IMR-90 (cell line): ENCODE data around the gene ZNF492. TPM values are rescaled to one million over a fixed set of nuclear protein-coding genes. Genes with fewer than 3 reads are reported as not detected.

Experiments
- ATAC-seq: fragments of 200-7000 bp; cut with Tn5 transposase; 2 replicates; pipeline ENCODE4 v1.9.1; 2020; ENCODE audit warnings: low read depth, mild to moderate bottlenecking, moderate library complexity
- BruUV-seq: library from RNA; stranded (reverse); fragments of 400-500 nt; replicated peaks from 2 replicates; lab custom pipeline; 2021; lab: Mats Ljungman, UMichigan
- CTCF ChIA-PET: fragments of 300-600 bp; formaldehyde crosslinking; extraction: SDS; loops from one replicate; lab custom pipeline; 2021; ENCODE audit warnings: antibody characterized with exemption; lab: Yijun Ruan, JAX
- POLR2A ChIA-PET: fragments of 300-600 bp; sonication (Branson Sonifier 250); formaldehyde crosslinking; loops from one replicate; lab custom pipeline; 2022; ENCODE audit warnings: antibody characterized with exemption; ENCODE audit not compliant: unreplicated experiment; lab: Charles Lee
- DNase-seq: peaks from one replicate; pipeline ENCODE4 v3.0.0; 2013
- H2AFZ ChIP-seq: replicated peaks from 2 replicates; pipeline ENCODE3; 2013; ENCODE audit warnings: low read length, mild to moderate bottlenecking; ENCODE audit not compliant: poor library complexity
- H2AK5ac ChIP-seq: 2 replicates; pipeline ENCODE4 v1.6.1; 2013; ENCODE audit warnings: low read depth, low read length, inconsistent platforms
- H2AK9ac ChIP-seq: replicated peaks from 2 replicates; pipeline ENCODE3; 2013; ENCODE audit warnings: mild to moderate bottlenecking, low read depth, low read length, moderate library complexity; ENCODE audit not compliant: poor library complexity
- H2BK120ac ChIP-seq: 2 replicates; pipeline ENCODE4 v1.6.1; 2013; ENCODE audit warnings: low read depth, low read length, inconsistent platforms
- H2BK15ac ChIP-seq: 3 replicates; pipeline ENCODE4 v1.6.1; 2013; ENCODE audit warnings: low read depth, low read length, inconsistent platforms
- H2BK20ac ChIP-seq: 2 replicates; pipeline ENCODE4 v1.6.1; 2013; ENCODE audit warnings: low read depth, mild to moderate bottlenecking, inconsistent platforms, low read length, moderate library complexity
- H2BK5ac ChIP-seq: 2 replicates; pipeline ENCODE4 v1.6.1; 2013; ENCODE audit warnings: mild to moderate bottlenecking, low read depth, low read length, inconsistent platforms; ENCODE audit not compliant: poor library complexity, severe bottlenecking
- H3K14ac ChIP-seq: replicated peaks from 2 replicates; pipeline ENCODE4 v1.6.1; 2013; ENCODE audit warnings: low read depth, low read length, inconsistent platforms
- H3K18ac ChIP-seq: 2 replicates; pipeline ENCODE4 v1.6.1; 2013; ENCODE audit warnings: low read depth, low read length, control low read depth
- H3K23ac ChIP-seq: 2 replicates; pipeline ENCODE4 v1.6.1; 2013; ENCODE audit warnings: low read depth, low read length, inconsistent platforms
- H3K27ac ChIP-seq: 2 replicates; pipeline ENCODE4 v1.5.1; 2013; ENCODE audit warnings: mild to moderate bottlenecking, control low read depth, low read length; ENCODE audit not compliant: insufficient read depth
- H3K27me3 ChIP-seq: 2 replicates; pipeline ENCODE4 v1.6.1; 2013; ENCODE audit warnings: low read length; ENCODE audit not compliant: control insufficient read depth, insufficient read depth
- H3K36me3 ChIP-seq: 2 replicates; pipeline ENCODE4 v1.6.1; 2013; ENCODE audit warnings: low read length, mixed read lengths; ENCODE audit not compliant: control insufficient read depth, insufficient read depth
- H3K4ac ChIP-seq: 2 replicates; pipeline ENCODE4 v1.6.1; 2013; ENCODE audit warnings: low read depth, low read length, inconsistent platforms
- H3K4me1 ChIP-seq: 2 replicates; pipeline ENCODE4 v1.6.1; 2013; ENCODE audit warnings: low read length, mixed read lengths; ENCODE audit not compliant: control insufficient read depth, insufficient read depth
- H3K4me2 ChIP-seq: 2 replicates; pipeline ENCODE4 v1.6.1; 2013; ENCODE audit warnings: low read depth, mild to moderate bottlenecking, control low read depth, low read length, moderate library complexity
- H3K4me3 ChIP-seq: 2 replicates; pipeline ENCODE4 v1.5.1; 2013; ENCODE audit warnings: low read depth, mild to moderate bottlenecking, control low read depth, low read length, moderate library complexity; ENCODE audit not compliant: insufficient read depth
- H3K56ac ChIP-seq: 2 replicates; pipeline ENCODE4 v1.6.1; 2013; ENCODE audit warnings: low read length, inconsistent platforms; ENCODE audit not compliant: insufficient read depth; ENCODE audit errors: extremely low read depth
- H3K79me1 ChIP-seq, 2 experiments: 2 replicates each; pipeline ENCODE4 v1.6.1; 2013; ENCODE audit warnings: low read length in 2 of 2, inconsistent platforms in 1 of 2, low read depth in 1 of 2
- H3K9ac ChIP-seq: 2 replicates; pipeline ENCODE4 v1.6.1; 2013; ENCODE audit warnings: low read depth, low read length, control low read depth
- H3K9me1 ChIP-seq: 2 replicates; pipeline ENCODE4 v1.6.1; 2013; ENCODE audit warnings: low read length, inconsistent platforms; ENCODE audit not compliant: insufficient read depth
- H3K9me3 ChIP-seq: 2 replicates; pipeline ENCODE4 v1.6.1; 2013; ENCODE audit warnings: low read length; ENCODE audit not compliant: control insufficient read depth, insufficient read depth
- H4K20me1 ChIP-seq: 2 replicates; pipeline ENCODE4 v1.6.1; 2013; ENCODE audit warnings: low read length, inconsistent platforms; ENCODE audit not compliant: insufficient read depth
- H4K5ac ChIP-seq: 2 replicates; pipeline ENCODE4 v1.6.1; 2013; ENCODE audit warnings: mild to moderate bottlenecking, low read depth, low read length, control low read depth
- H4K8ac ChIP-seq, 2 experiments: 2 replicates each; pipeline ENCODE4 v1.6.1; 2013; ENCODE audit warnings: low read depth in 2 of 2, low read length in 2 of 2, control low read depth in 1 of 2, inconsistent platforms in 1 of 2
- H4K91ac ChIP-seq: 2 replicates; pipeline ENCODE4 v1.6.1; 2013; ENCODE audit warnings: low read depth, low read length, inconsistent platforms; ENCODE audit not compliant: insufficient read depth
- BHLHE40 ChIP-seq: fragments of 150-350 bp; IDR thresholded peaks from 2 replicates; pipeline ENCODE4 v1.6.1; 2016; ENCODE audit warnings: mild to moderate bottlenecking, low read depth, low read length
- CEBPB ChIP-seq: IDR thresholded peaks from 2 replicates; pipeline ENCODE4 v1.6.1; 2012; ENCODE audit warnings: low read depth, low read length, improper control_type of control experiment
- FOS ChIP-seq: fragments of 150-350 bp; IDR thresholded peaks from 2 replicates; pipeline ENCODE4 v1.6.1; 2016; ENCODE audit warnings: low read depth, low read length
- MAFK ChIP-seq: IDR thresholded peaks from 2 replicates; pipeline ENCODE4 v1.6.1; 2012; ENCODE audit warnings: low read depth, low read length, improper control_type of control experiment
- MAZ ChIP-seq: IDR thresholded peaks from 2 replicates; pipeline ENCODE4 v1.6.1; 2012; ENCODE audit warnings: low read depth, mild to moderate bottlenecking, low read length, improper control_type of control experiment, moderate library complexity, borderline replicate concordance
- MXI1 ChIP-seq: IDR thresholded peaks from 2 replicates; pipeline ENCODE4 v1.6.1; 2012; ENCODE audit warnings: low read depth, mild to moderate bottlenecking, low read length, moderate library complexity, borderline replicate concordance
- RAD21 ChIP-seq: IDR thresholded peaks from 2 replicates; pipeline ENCODE4 v1.6.1; 2012; ENCODE audit warnings: low read length, improper control_type of control experiment
- RCOR1 ChIP-seq: IDR thresholded peaks from 2 replicates; pipeline ENCODE4 v1.6.1; 2012; ENCODE audit warnings: mild to moderate bottlenecking, low read length, improper control_type of control experiment; ENCODE audit not compliant: insufficient replicate concordance
- RFX5 ChIP-seq: IDR thresholded peaks from 2 replicates; pipeline ENCODE4 v1.8.0; 2012; ENCODE audit warnings: low read depth, mild to moderate bottlenecking, low read length, moderate library complexity
- SMC3 ChIP-seq: fragments of 150-350 bp; IDR thresholded peaks from 2 replicates; pipeline ENCODE4 v1.6.1; 2016; ENCODE audit warnings: low read depth, mild to moderate bottlenecking, antibody characterized with exemption, low read length, moderate library complexity
- WGBS, 2 experiments: methylation state at CpG; one replicate each; pipeline versions ENCODE4 v1.1.5 to v1.1.7; 2013; ENCODE audit warnings: missing lambda C conversion rate in 2 of 2; ENCODE audit not compliant: insufficient read length in 1 of 2; ENCODE audit errors: extremely low coverage in 2 of 2; 5-methylcytosine and 5-hydroxymethylcytosine counted together
- dilution Hi-C: fragments of 300-500 bp; cut with HindIII; formaldehyde crosslinking; loops from one replicate; pipeline ENCODE4 v1.14.3; 2018; ENCODE audit warnings: low sequenced_read_pairs; ENCODE audit not compliant: unreplicated experiment
- in situ Hi-C: fragments of 300-500 bp; cut with MboI; formaldehyde crosslinking; loops from 3 replicates; pipeline ENCODE4 v1.14.3; 2019; ENCODE audit warnings: low sequenced_read_pairs, inconsistent platforms, mixed read lengths
- intact Hi-C: fragments of 100-400 bp; cut with micrococcal nuclease; formaldehyde crosslinking; loops from 2 replicates; pipeline ENCODE4 v1.10.0; 2022
- polyA plus RNA-seq, 3 experiments: library from polyadenylated mRNA; depleted of rRNA; stranded (reverse); fragments of >200 nt; gene quantifications; 2 replicates each; pipeline ENCODE4 v1.2.3, GENCODE V29; 2012; ENCODE audit warnings: low replicate concordance in 1 of 3
- total RNA-seq: library from RNA; depleted of rRNA; stranded (reverse); fragments of >200 nt; gene quantifications from 2 replicates; pipeline ENCODE4 v1.2.3, GENCODE V29; 2012
- TF ChIP-seq, protein P1 (sequence below): fragments of 150-350 bp; IDR thresholded peaks from 2 replicates; pipeline ENCODE4 v1.6.1; 2017; ENCODE audit warnings: mild to moderate bottlenecking, antibody characterized with exemption, low read length, low read depth
- TF ChIP-seq, protein P2 (sequence below): fragments of 150-350 bp; IDR thresholded peaks from 2 replicates; pipeline ENCODE4 v1.6.1; 2016; ENCODE audit warnings: low read depth, mild to moderate bottlenecking, low read length, moderate library complexity, borderline replicate concordance

The ZNF492 gene
- total and polyA plus RNA-seq, 2 of the 4 experiments (the other 2 are of a cell fraction), result 0.19 to 1.3 TPM

DNA sequence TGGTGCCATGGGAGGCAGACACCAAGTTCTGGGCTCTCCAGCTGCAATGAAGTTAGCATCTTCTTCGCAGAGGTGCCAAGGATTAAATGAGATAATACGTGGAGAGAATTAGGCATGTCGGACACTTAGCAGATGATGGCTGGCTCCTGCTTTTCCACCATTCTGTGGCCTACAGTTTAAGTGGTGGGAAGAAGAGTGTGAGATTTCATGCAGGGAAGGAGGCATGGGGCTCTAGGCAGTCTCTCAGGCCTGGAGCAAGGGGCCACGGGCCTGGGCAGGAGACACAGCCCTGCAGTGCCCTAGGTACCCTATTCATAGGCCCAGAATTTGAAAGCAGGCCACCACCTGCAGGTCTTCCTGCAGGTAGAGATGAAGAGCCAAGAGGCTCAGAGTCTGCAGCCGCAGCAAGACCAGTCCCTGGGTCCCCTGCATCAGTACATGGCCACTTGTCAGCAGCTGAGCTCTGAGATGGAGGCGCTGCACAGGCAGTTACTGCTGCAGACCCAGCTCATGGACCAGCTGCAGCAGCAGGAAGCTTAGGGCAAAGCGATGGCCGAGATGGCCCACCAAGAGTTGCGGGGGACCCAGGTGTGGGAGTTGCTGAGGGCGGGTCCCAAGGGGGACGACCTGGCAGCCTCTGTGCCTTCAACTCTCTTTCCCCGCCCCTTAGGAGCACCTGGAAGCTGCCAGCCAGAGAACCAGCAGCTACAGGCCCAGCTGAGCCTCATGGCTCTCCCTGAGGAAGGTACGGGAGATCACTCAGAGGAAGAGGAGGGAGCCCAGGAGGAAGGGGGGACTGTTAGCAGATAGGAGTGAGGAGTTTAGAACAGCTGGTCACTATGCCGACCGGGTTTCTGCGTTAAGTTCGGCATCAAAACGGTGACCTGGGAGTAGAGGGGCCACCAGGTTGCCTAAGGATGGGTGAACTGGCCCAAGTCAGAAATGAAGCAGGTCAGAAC, 33.2 kb upstream of the ZNF492 start (continued):
- TF ChIP-seq MAZ, result no peak

DNA sequence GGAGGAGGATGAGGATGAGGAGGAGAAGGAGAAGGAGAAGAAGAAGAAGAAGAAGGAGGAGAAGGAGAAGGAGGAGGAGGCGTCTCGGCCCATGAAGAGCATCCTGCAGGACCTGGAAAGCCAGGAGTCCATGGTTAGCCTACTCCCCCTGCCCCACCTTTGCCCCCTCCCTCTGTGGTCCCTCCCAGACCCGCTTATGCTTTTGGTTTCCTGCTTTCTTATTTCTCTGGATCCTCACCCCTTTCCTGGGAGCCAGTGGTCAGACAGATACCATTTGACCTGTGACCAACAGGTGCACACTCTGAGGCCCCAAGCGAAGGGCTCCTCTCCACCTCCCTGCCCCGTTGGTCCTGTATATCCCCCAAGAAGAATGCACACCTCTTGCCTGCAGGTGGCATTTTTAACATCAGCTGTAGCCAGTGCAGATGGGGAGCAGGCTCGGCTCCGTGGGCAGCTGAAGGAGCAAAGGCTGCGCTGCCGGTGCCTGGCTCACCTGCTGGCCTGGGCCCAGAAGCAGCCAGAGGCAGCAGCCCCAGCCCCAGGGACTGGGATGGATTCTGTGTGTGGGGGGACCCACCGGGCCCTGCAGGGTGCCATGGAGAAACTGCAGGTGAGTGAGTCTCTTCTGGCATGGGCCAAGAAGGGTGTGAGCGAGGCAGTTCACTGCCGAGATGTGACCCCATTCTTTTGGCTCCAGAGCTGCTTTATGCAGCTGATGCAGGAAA, 32.1 kb upstream of the ZNF492 start:
- Histone ChIP-seq H3K4me1 (no peaks in the 10 kb centered on the region), H2BK5ac (no peak overlapping the region), H4K5ac (no peak overlapping the region), H2BK120ac (no peak overlapping the region), H3K79me1 (no peaks in the 10 kb centered on the region), H3K56ac (no peak overlapping the region), H2AK5ac (no peak overlapping the region), H3K9me1 (no peaks in the 10 kb centered on the region), H3K9me3 (peaks cover 64% of the 10 kb centered on the region), H4K8ac (no peak overlapping the region), H3K27me3 (no peaks in the 10 kb centered on the region), H3K4me2 (no peak overlapping the region), H2BK15ac (no peak overlapping the region), H3K9ac (no peak overlapping the region), H3K23ac (no peak overlapping the region), H3K4ac (no peak overlapping the region), H2AFZ (no peak overlapping the region), H4K91ac (no peak overlapping the region), H3K18ac (no peak overlapping the region), H4K20me1 (no peaks in the 10 kb centered on the region), H3K4me3 (no peak overlapping the region), H2AK9ac (no peak overlapping the region), H3K14ac (no peak overlapping the region), H3K36me3 (no peaks in the 10 kb centered on the region), H2BK20ac (no peak overlapping the region), H3K27ac (no peak overlapping the region)
- ChIA-PET CTCF (no interaction called here), POLR2A (no interaction called here)
- ATAC-seq, result no peak
- in situ Hi-C loops (no loop called here), dilution Hi-C loops (no loop called here), intact Hi-C loops (no loop called here)
- no peak for DNase-seq
- no TSS peak for BruUV-seq
- 70% methylated on average over 2 of the region's 12 CpGs; no CpG with 5 or more reads in 1 of the 2 experiments for WGBS, 2 experiments
- TF ChIP-seq RCOR1 (no peak), FOS (no peak), BHLHE40 (no peak), RAD21 (no peak), CEBPB (no peak), RFX5 (no peak), MAFK (no peak), MXI1 (no peak), SMC3 (no peak), MAZ (no peak)
- TF ChIP-seq, protein P1, sequence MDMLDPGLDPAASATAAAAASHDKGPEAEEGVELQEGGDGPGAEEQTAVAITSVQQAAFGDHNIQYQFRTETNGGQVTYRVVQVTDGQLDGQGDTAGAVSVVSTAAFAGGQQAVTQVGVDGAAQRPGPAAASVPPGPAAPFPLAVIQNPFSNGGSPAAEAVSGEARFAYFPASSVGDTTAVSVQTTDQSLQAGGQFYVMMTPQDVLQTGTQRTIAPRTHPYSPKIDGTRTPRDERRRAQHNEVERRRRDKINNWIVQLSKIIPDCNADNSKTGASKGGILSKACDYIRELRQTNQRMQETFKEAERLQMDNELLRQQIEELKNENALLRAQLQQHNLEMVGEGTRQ, result no peak
- TF ChIP-seq, protein P2, sequence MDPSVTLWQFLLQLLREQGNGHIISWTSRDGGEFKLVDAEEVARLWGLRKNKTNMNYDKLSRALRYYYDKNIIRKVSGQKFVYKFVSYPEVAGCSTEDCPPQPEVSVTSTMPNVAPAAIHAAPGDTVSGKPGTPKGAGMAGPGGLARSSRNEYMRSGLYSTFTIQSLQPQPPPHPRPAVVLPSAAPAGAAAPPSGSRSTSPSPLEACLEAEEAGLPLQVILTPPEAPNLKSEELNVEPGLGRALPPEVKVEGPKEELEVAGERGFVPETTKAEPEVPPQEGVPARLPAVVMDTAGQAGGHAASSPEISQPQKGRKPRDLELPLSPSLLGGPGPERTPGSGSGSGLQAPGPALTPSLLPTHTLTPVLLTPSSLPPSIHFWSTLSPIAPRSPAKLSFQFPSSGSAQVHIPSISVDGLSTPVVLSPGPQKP, result no peak
